Measurements from ENCODE around the gene ARRDC1.

Gene ARRDC1

GRCh38 chr9:137642118-137642601 is 36.7 kb downstream of the ARRDC1 start:
- DNase-seq, result no peak

DNA sequence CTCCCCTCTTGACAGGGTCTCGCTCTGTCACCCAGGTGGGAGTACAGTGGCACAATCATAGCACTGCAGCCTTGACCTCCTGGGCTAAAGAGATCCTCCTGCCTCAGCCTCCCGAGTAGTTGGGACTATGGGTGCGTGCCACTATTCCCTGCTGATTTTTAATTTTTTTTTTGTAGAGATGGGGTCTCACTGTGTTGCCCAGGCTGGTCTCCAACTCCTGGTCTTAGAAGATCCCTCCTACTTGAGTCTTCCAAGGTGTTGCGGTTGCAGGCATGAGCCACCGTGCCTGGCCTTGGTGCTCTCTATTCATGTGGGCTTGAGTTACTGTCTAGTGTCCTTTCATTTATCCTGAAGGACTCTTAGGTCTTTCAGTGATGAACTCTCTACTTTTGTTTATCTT is 37.4 kb downstream of the ARRDC1 start:
- no peak for DNase-seq

DNA sequence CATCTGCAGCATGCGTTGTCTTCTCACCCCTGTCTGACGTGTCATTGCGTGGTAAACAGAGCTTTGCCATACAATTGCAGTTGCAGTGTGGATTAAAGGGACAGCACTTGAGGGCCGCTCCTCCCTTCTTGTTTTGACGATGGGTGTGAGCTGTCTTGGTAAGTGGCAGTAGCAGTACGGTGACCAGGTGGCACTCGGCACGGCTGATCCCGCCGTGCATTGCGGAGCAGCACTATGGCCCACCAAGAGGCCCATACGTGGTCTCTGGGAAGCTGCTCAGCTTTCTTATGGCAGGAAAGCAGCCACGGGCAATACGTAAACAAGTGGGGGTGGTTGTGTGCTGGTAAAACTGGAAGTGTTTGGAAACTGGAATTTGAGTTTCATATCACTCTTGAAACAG is 38.4 kb downstream of the ARRDC1 start:
- no peak for DNase-seq

DNA sequence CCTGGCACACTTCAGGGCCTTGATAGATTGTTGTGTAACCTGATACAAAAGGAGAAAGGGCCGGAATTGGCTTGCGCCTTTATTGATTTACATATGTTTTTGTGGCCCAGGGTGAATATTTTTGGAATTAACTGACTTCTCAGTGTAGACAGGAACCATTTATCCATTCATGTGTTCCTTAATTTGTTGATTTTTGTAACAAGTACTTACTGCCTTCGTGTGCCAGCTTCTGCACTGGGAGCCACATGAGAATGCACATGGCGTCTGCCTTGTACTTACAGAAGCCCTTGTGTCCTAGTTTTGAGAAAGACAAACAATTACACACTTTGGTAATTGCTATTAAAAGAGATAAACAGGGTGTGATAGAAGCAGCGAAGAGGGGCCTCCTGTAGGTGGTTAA is 39.7 kb downstream of the ARRDC1 start:
- DNase-seq, result no peak

- DNase-seq, result no peak
These were observed 40.9 kb downstream of the ARRDC1 start for GRCh38 chr9:137646341-137646740.

GRCh38 chr9:137647096-137647714 is 41.7 kb downstream of the ARRDC1 start:
- DNase-seq, result no peak

DNA sequence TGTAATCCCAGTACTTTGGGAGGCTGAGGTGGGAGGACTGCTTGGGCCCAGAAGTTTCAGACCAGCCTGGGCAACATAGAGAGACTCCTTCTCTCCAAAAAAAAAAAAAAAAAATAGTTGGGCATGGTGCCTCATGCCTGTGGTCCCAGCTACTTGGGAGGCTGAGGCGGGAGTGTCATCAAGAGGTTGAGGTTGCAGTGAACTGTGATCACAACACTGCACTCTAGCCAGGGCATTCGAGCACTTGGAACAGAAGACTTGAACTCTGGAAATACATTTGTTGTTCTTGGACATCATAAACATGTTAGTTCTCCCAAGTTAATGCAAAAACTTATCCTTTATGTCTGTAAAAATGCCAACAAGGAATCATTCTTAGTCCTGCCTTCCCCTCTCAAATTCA is 42.9 kb downstream of the ARRDC1 start:
- no peak for DNase-seq

DNA sequence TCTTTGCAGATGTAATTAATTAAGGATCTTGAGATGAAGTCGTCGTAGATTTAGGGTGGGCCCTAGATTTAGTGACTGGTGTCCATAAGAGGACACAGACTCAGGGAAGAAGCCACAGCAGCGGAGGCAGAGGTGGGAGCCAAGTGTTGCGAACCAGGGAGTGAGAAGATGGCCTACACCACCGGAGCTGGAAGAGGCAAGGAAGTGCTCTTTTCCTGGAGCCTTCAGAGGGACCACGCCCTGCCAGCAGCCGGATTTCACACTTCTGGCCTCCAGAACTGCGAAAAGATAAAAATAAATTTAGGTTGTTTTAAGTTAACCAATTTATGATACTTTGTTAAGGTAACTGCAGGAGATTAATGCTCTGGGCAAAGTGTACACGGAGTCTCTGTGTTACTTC is 44.1 kb downstream of the ARRDC1 start:
- no peak for DNase-seq

GRCh38 chr9:137650259-137650658 is 44.8 kb downstream of the ARRDC1 start:
- no peak for DNase-seq

GRCh38 chr9:137650779-137651178 is 45.3 kb downstream of the ARRDC1 start:
- no peak for DNase-seq

DNA sequence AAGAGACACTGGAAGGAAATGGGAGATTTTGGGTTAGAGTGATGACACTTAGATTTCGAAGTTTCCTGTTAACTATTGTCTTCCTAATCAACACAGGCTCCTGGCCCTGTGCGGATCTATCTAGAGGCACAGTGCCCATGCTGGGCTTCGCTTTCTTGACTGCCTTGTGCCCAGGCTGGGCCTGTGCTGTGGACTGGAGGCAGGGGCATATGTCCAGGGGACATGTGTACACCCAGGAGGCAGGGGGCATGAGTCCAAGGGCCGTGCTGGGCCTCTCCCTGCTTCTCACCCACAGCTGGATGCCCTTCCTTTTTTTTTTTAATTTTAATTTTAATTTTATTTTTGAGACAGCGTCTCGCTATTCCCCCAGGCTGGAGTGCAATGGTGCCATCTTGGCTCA is 50.9 kb downstream of the ARRDC1 start:
- no peak for DNase-seq

DNA sequence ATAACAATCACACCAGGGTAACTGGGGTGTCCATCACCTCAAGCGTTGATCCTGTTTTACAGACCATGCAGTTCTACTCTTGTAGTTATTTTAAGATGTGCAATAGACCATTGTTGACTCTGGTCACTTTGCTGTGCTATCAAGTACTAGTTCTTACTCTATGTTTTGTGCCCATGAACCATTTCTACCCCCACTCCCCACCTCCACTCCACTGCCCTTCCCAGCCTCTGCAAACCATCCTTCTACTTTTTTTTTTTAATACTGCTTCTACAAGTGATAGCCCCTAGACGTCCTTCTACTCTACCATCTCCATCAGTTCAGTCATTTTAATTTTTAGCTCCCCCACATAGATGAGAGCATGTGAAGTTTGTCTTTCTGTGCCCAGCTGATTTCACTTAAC is 52.1 kb downstream of the ARRDC1 start:
- DNase-seq, result no peak

DNA sequence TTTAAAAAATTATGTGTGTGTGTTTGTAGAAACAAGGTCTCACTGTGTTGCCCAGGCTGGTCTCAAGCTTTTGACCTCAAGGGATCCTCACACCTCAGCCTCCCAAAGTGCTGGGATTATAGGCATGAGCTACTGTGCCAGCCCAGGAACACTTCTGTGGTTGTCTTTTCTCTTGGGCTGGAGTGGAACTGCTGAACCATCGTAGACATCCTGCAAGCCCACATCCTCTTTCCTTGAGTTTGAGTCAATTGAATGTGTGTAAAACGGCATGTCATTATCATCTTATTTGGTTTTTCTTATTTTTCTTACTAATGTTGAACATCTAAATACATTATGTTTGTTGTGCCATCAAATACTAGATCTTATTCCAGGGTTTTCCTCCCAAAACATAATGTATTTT is 53.3 kb downstream of the ARRDC1 start:
- DNase-seq, result no peak

GRCh38 chr9:137660144-137660543 is 54.7 kb downstream of the ARRDC1 start:
- no peak for DNase-seq

DNA sequence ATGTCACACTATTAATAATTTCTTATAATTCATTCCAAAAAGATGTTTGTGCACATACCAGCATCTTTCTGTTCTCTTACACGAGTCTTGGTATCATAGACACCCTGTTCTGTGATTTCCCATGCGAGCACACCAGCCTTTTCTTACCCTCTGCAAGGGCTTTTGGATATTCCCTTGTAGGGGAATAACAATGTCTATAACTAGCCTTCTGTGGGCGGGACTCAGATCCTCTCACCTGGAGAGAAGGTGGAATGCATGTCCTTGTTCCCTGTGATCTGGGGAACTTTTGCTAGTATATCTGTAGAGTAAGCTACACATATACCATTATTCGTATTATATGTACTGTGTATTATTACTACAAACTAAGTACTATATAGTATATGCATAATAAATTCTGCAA is 58.1 kb downstream of the ARRDC1 start:
- no peak for DNase-seq

- no peak for DNase-seq
These were observed 59.2 kb downstream of the ARRDC1 start for GRCh38 chr9:137664676-137665075.

Measured in NCI-H2227 treated with DMSO at 0.1 percent for 48 hours (cell line).